HUES64 (cell line): ENCODE data around the gene SEL1L3.

Experiments used
- H3K27ac ChIP-seq: 2 replicates; pipeline ENCODE4 v1.7.0; 2013; ENCODE audit warnings: low read depth, low read length, inconsistent platforms
- H3K27me3 ChIP-seq: 2 replicates; pipeline ENCODE4 v1.6.1; 2013; ENCODE audit warnings: mild to moderate bottlenecking, low read length; ENCODE audit not compliant: insufficient read depth
- H3K36me3 ChIP-seq: 2 replicates; pipeline ENCODE4 v1.6.1; 2013; ENCODE audit warnings: mild to moderate bottlenecking, low read length; ENCODE audit not compliant: insufficient read depth
- H3K4me1 ChIP-seq: 2 replicates; pipeline ENCODE4 v1.6.1; 2013; ENCODE audit warnings: mild to moderate bottlenecking, low read length, moderate library complexity; ENCODE audit not compliant: insufficient read depth
- H3K4me3 ChIP-seq: 2 replicates; pipeline ENCODE4 v1.5.1; 2013; ENCODE audit warnings: mild to moderate bottlenecking, low read length, moderate library complexity
- H3K9ac ChIP-seq: 2 replicates; pipeline ENCODE4 v1.6.1; 2013; ENCODE audit warnings: mild to moderate bottlenecking, low read depth, low read length
- H3K9me3 ChIP-seq: 2 replicates; pipeline ENCODE4 v1.6.1; 2013; ENCODE audit warnings: low read depth, low read length; ENCODE audit not compliant: insufficient read depth
- WGBS: fragments of 150-250, 120-280 bp; methylation state at CpG from one replicate; pipeline ENCODE4 v1.1.7; 2013; ENCODE audit warnings: missing lambda C conversion rate; 5-methylcytosine and 5-hydroxymethylcytosine counted together

Gene SEL1L3

DNA sequence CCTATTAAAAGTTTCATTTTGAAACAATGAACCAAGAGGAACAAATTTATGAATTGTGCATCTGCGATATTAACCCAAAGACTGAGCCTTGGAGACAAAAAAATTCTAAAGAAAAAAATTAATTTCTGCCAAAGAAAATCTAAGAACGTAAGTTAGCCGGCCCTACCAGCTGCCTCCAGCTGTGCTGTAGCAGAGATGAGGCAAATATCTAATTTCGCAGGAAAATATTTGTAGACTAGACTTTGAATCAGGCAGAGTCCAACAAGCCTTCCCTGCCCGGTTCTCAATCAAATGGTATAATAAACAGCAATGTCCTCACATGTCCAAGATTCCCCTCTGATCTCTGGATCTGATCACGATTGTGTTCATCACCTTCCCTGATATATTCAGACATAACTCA is 30.0 kb upstream of the SEL1L3 start:
- 93% methylated on average over 6 of the region's 6 CpGs for WGBS
- H3K4me1 ChIP-seq: peaks cover 28% of the 10 kb centered on the region

DNA sequence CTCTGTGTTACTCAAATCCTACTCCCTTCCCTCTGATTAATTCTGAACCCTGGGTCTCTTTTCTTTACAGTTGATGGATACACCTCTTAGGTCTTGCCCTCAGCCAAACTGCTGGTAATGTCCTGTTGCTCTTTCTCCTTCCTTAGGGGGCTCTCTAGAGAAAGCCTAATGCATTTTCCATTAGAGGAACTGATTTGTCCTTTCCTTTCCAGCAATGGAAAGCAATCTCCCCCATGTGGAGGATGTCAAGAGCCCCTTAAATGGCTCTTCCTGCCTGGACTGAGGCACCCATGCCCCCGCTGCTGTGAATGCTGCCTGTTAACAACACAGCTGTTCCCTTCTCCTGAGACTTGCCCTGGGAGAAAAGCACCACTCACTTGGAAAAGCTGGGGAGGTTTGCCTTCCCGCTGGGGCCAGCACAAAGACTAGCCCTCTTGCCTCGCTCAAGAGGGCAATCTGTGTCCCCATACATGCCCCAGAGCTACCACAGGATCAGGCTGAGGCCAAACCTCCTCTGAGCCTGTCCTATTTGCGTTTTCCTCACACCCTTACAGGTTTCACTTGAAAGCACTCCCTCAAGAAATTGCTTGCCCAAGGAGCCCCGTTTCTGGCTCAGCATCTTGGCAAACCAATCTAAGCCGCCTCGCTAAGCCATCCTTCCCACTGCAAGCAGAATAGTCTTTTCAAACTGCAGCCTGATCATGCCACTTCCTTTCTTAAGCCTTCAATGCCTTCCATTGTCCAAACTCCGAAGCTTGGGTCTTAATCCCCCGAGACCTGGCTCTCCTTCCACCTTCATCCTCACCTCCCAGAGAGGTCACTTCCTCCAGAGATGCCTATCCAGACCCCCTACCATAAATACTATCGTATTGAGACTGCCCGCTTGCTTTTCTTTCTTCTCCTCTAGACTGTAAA is 28.0 kb upstream of the SEL1L3 start:
- Histone ChIP-seq H3K4me3 (no peak overlapping the region), H3K9ac (peak overlapping the region; percentile 15; the same call in 1 of the 2 replicates), H3K9me3 (no peaks in the 10 kb centered on the region), H3K27me3 (no peaks in the 10 kb centered on the region), H3K36me3 (no peaks in the 10 kb centered on the region), H3K4me1 (peaks cover 28% of the 10 kb centered on the region), H3K27ac (peak overlapping the region; percentile 24)
- WGBS: 59% methylated on average over 11 of the region's 11 CpGs

More for the DNA sequence above, 30.0 kb upstream of the SEL1L3 start:
- no peaks in the 10 kb centered on the region for H3K27me3 ChIP-seq
- H3K9me3 ChIP-seq: no peaks in the 10 kb centered on the region
- no peaks in the 10 kb centered on the region for H3K36me3 ChIP-seq
- H3K27ac ChIP-seq: no peak overlapping the region
- no peak overlapping the region for H3K9ac ChIP-seq
- H3K4me3 ChIP-seq: no peak overlapping the region

DNA sequence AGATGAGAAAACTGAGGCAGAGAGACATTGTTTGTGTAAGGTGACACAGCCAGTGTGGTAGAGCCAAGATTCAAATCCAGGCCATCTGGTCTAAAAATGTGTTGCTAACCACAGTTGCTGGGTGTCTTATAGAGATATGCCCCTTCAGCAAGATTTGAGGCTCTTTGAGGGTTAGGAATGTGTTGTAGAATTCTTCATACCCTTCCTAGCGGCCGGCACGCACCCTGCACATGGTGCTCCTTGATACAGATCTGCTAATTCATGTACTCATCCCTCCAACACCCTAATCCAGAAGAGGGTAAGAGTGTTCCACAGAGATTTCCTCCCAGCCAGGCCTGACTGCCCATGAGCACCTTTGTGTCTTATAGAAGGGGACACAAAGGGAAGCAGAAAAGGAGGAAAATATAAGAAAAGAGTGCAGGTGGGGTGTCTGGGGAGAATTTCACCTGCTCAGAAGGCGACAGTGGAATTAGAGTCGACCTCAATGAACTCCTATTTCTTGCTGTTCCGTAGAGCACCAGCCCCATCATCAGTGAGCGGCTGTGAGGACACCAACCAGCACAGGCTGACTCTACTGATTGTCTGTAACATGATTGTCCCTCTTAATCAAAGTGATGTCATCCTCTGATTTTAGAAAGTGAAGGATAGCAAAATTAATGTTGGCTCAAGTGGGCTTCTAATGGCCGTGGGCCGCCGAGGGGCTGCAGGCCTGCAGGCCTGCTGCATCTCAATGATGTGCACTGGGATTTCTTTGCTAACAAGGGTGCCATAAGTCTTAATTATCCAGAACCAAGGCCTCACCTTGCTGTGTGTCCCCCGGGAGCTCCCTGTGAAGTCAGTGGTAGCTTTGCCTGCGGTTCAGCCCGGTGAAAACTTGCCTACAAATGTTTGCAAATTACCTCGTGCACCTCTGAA is 27.1 kb upstream of the SEL1L3 start:
- WGBS: 89% methylated on average over 14 of the region's 14 CpGs
- peaks cover 28% of the 10 kb centered on the region for H3K4me1 ChIP-seq
- H3K9me3 ChIP-seq: no peaks in the 10 kb centered on the region
- H3K36me3 ChIP-seq: no peaks in the 10 kb centered on the region
- no peak overlapping the region for H3K9ac ChIP-seq
- peak overlapping the region; percentile 10; the same call in 1 of the 2 replicates for H3K27ac ChIP-seq
- no peaks in the 10 kb centered on the region for H3K27me3 ChIP-seq
- no peak overlapping the region for H3K4me3 ChIP-seq

GRCh38 chr4:25888781-25889180 is 26.0 kb upstream of the SEL1L3 start:
- no peaks in the 10 kb centered on the region for H3K27me3 ChIP-seq
- no peaks in the 10 kb centered on the region for H3K9me3 ChIP-seq
- no peak overlapping the region for H3K4me3 ChIP-seq
- no peak overlapping the region for H3K9ac ChIP-seq
- H3K36me3 ChIP-seq: no peaks in the 10 kb centered on the region
- peaks cover 28% of the 10 kb centered on the region for H3K4me1 ChIP-seq
- no peak overlapping the region for H3K27ac ChIP-seq

DNA sequence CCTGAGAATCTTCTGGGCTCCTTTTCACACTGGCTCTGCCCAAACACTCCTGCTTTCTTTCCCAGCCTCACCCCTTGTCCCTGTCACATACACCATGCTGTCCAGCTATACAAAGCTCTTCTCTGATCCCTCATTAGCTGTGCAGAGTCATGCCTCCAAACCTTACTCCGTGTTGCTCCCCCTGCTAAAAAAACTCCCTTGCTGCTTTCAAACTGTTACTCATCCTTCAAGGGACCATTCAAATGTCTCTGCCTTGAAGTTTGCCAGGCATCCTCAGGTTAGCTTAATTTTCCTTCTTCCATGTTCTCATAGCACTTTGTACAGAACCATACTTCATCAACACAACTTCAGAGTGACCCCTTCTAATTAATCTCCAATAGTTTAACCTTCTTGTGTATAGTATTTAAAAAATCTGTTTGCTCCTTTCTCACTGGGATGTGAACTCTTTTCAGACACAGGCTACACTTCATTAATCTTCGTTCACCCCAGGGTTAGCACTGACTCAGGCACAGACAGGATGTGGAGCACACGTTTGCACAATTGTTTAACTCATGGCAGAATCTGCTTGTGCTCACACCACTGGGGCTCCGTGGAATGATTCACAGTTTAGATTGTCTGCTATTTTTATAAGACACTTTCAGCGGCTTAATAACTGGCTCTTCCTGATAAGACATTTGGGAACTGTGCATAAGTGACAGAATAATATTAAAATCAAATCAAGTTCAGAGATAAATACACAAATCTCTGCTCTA is 21.4 kb upstream of the SEL1L3 start:
- WGBS: 79% methylated on average over 5 of the region's 5 CpGs
- Histone ChIP-seq H3K4me1 (no peaks in the 10 kb centered on the region; the same call in 1 of the 2 replicates), H3K27ac (no peak overlapping the region), H3K9ac (no peak overlapping the region), H3K9me3 (no peaks in the 10 kb centered on the region), H3K36me3 (no peaks in the 10 kb centered on the region), H3K27me3 (no peaks in the 10 kb centered on the region), H3K4me3 (no peak overlapping the region)

- no peaks in the 10 kb centered on the region for H3K9me3 ChIP-seq
- no peaks in the 10 kb centered on the region for H3K36me3 ChIP-seq
- H3K27ac ChIP-seq: no peak overlapping the region
- WGBS: 100% methylated on average over 2 of the region's 2 CpGs
- H3K4me1 ChIP-seq: no peaks in the 10 kb centered on the region; the same call in 1 of the 2 replicates
- no peaks in the 10 kb centered on the region for H3K27me3 ChIP-seq
- no peak overlapping the region for H3K9ac ChIP-seq
- no peak overlapping the region for H3K4me3 ChIP-seq
Measured at GRCh38 chr4:25883565-25883964, 20.8 kb upstream of the SEL1L3 start.

- no peak overlapping the region for H3K9ac ChIP-seq
- no peaks in the 10 kb centered on the region for H3K36me3 ChIP-seq
- WGBS: 95% methylated on average over 4 of the region's 4 CpGs
- H3K9me3 ChIP-seq: no peaks in the 10 kb centered on the region
- no peak overlapping the region for H3K27ac ChIP-seq
- H3K27me3 ChIP-seq: no peaks in the 10 kb centered on the region
- no peak overlapping the region for H3K4me3 ChIP-seq
- no peaks in the 10 kb centered on the region; the same call in 1 of the 2 replicates for H3K4me1 ChIP-seq
Measured at GRCh38 chr4:25882226-25882625, 19.4 kb upstream of the SEL1L3 start.

- no peak overlapping the region for H3K9ac ChIP-seq
- H3K27me3 ChIP-seq: no peaks in the 10 kb centered on the region
- no peak overlapping the region for H3K4me3 ChIP-seq
- no peaks in the 10 kb centered on the region for H3K9me3 ChIP-seq
- H3K4me1 ChIP-seq: no peaks in the 10 kb centered on the region; the same call in 1 of the 2 replicates
- 95% methylated on average over 4 of the region's 4 CpGs for WGBS
- no peaks in the 10 kb centered on the region for H3K36me3 ChIP-seq
- no peak overlapping the region for H3K27ac ChIP-seq
Measured at GRCh38 chr4:25881193-25881592, 18.4 kb upstream of the SEL1L3 start.

- H3K9ac ChIP-seq: no peak overlapping the region
- H3K9me3 ChIP-seq: no peaks in the 10 kb centered on the region
- H3K27ac ChIP-seq: no peak overlapping the region
- no peak overlapping the region for H3K4me3 ChIP-seq
- no peaks in the 10 kb centered on the region for H3K27me3 ChIP-seq
- no peaks in the 10 kb centered on the region; the same call in 1 of the 2 replicates for H3K4me1 ChIP-seq
- WGBS: 86% methylated on average over 7 of the region's 7 CpGs
- no peaks in the 10 kb centered on the region for H3K36me3 ChIP-seq
Measured at GRCh38 chr4:25879991-25880651, 17.3 kb upstream of the SEL1L3 start.

GRCh38 chr4:25879587-25879986 is 16.8 kb upstream of the SEL1L3 start:
- Histone ChIP-seq H3K36me3 (no peaks in the 10 kb centered on the region), H3K4me1 (no peaks in the 10 kb centered on the region; the same call in 1 of the 2 replicates), H3K27me3 (no peaks in the 10 kb centered on the region), H3K9me3 (no peaks in the 10 kb centered on the region), H3K9ac (no peak overlapping the region), H3K4me3 (no peak overlapping the region), H3K27ac (no peak overlapping the region)
- 94% methylated on average over 6 of the region's 6 CpGs for WGBS
